Omental fat pad (tissue), 4 donors: Measurements from ENCODE around the gene C6orf15. TPM values are rescaled to one million over a fixed set of nuclear protein-coding genes. Genes with fewer than 3 reads are reported as not detected.
A peak's percentile ranks its signal among the peaks of the same experiment; 100 is the strongest.

Source experiments
- ATAC-seq: fragments of 150-250 bp; one replicate; pipeline ENCODE4 v1.9.1; 2016; ENCODE audit warnings: mild to moderate bottlenecking, moderate library complexity; ENCODE audit not compliant: low FRiP score
- DNase-seq: peaks from one replicate; pipeline ENCODE4 v3.0.0-alpha.2; 2019; ENCODE audit warnings: low spot score
- CTCF ChIP-seq, 3 donors: fragments of 450-650 bp; IDR thresholded peaks; one replicate each; pipeline ENCODE4 v1.5.1; 2016 to 2017; ENCODE audit warnings: antibody characterized with exemption in 3 of 3, mild to moderate bottlenecking in 3 of 3, moderate library complexity in 2 of 3
- total RNA-seq, 4 donors: library from RNA; depleted of rRNA; stranded (reverse); fragments of >200 nt; gene quantifications; one replicate each; pipeline ENCODE4 v1.1.0, GENCODE V29; 2016

The C6orf15 gene
- total RNA-seq, 4 donors from 2014 or later = not detected

- no peak for ATAC-seq
- no peak for DNase-seq
- no peak for TF ChIP-seq CTCF (IDR thresholded peaks at IDR 0.05)
These were observed 20.1 kb downstream of the C6orf15 start for GRCh38 chr6:31092238-31092637.

- no peak for ATAC-seq
- no peak for TF ChIP-seq CTCF (IDR thresholded peaks at IDR 0.05)
- no peak for DNase-seq
These were observed 20.7 kb downstream of the C6orf15 start for GRCh38 chr6:31091680-31092079.

GRCh38 chr6:31090973-31091364, 21.4 kb downstream of the C6orf15 start:
- DNase-seq (no peak), ATAC-seq (no peak)
- no peak for TF ChIP-seq CTCF (IDR thresholded peaks at IDR 0.05)

- no peak for ATAC-seq
- DNase-seq = no peak
- no peak for TF ChIP-seq CTCF (IDR thresholded peaks at IDR 0.05)
These were observed 22.0 kb downstream of the C6orf15 start for GRCh38 chr6:31090275-31090972.

- DNase-seq (peak; percentile 87), ATAC-seq (peak; percentile 94)
- TF ChIP-seq CTCF (IDR thresholded peaks at IDR 0.05) = peak in 1 of 3 donors; percentile 50
These were observed 24.8 kb downstream of the C6orf15 start for GRCh38 chr6:31087494-31088089.

- no peak for TF ChIP-seq CTCF (IDR thresholded peaks at IDR 0.05)
- ATAC-seq (no peak), DNase-seq (no peak)
These were observed 25.5 kb downstream of the C6orf15 start for GRCh38 chr6:31086788-31087440.
